GM13977 (cell line): ENCODE measurements around the gene FKBP2.

Experiments
- DNase-seq: peaks from one replicate; pipeline ENCODE4 v3.0.0; 2012; ENCODE audit warnings: low spot score
- CTCF ChIP-seq: IDR thresholded peaks from 2 replicates; pipeline ENCODE4 v1.5.1; 2012; ENCODE audit warnings: mild to moderate bottlenecking, control low read depth; ENCODE audit not compliant: insufficient read depth; ENCODE audit errors: extremely low read depth, missing control alignments
- in situ Hi-C: fragments of 300-500 bp; cut with MboI; formaldehyde crosslinking; loops from one replicate; pipeline ENCODE4 v1.12.0; 2022; ENCODE audit warnings: low sequenced_read_pairs, low pct_unique_long_range_greater_than_20kb, mixed read lengths, inconsistent platforms; ENCODE audit not compliant: unreplicated experiment

Gene FKBP2

GRCh38 chr11:64252003-64252872, 11.3 kb downstream of the FKBP2 start:
- peak; percentile 70 for DNase-seq
- TF ChIP-seq CTCF: peak; percentile 40
- in situ Hi-C loops: no loop called here

GRCh38 chr11:64253043-64253442, 12.1 kb downstream of the FKBP2 start:
- in situ Hi-C loops: no loop called here
- no peak for TF ChIP-seq CTCF
- no peak for DNase-seq

GRCh38 chr11:64253481-64253880, 12.6 kb downstream of the FKBP2 start:
- no peak for TF ChIP-seq CTCF
- no peak for DNase-seq
- in situ Hi-C loops: no loop called here

- no peak for DNase-seq
- in situ Hi-C loops: no loop called here
- TF ChIP-seq CTCF: no peak
Observed at GRCh38 chr11:64254326-64254725, 13.4 kb downstream of the FKBP2 start.

- no peak for TF ChIP-seq CTCF
- no peak for DNase-seq
- in situ Hi-C loops: no loop called here
Observed at GRCh38 chr11:64255135-64256128, 14.5 kb downstream of the FKBP2 start.

GRCh38 chr11:64256300-64256699, 15.4 kb downstream of the FKBP2 start:
- DNase-seq: no peak
- TF ChIP-seq CTCF: no peak
- in situ Hi-C loops: no loop called here
